Esophagus squamous epithelium (tissue), 4 donors: Measurements from ENCODE around the gene TEX47.

Source experiments
- CTCF ChIP-seq, 6 experiments: fragments of 450-650 bp in 4 of 6; fragments of 200-600 bp in 2 of 6; sonication (generic) in 2 of 6; IDR thresholded peaks; one replicate each; pipeline ENCODE4 v1.5.1; 2016 to 2019; ENCODE audit warnings: antibody characterized with exemption in 6 of 6, mild to moderate bottlenecking in 4 of 6, moderate library complexity in 4 of 6
- POLR2A ChIP-seq, 4 donors: fragments of 450-650 bp; IDR thresholded peaks; one replicate each; pipeline ENCODE4 v1.6.1; 2017; ENCODE audit warnings: antibody characterized with exemption in 4 of 4, mild to moderate bottlenecking in 4 of 4, moderate library complexity in 3 of 4

GRCh38 chr7:88801046-88801445 lies 5.5 kb upstream of the TEX47 start:
- TF ChIP-seq CTCF (IDR thresholded peaks at IDR 0.05) (no peak), POLR2A (IDR thresholded peaks at IDR 0.05) (no peak)
